Body of pancreas (tissue), 4 donors: ENCODE measurements around the gene CCDC110.

Experiments used
- CTCF ChIP-seq, 7 experiments: fragments of 450-650 bp in 4 of 7; fragments of 200-600 bp in 3 of 7; sonication (generic) in 3 of 7; IDR thresholded peaks; one replicate each; pipeline ENCODE4 v1.5.1; 2016 to 2019; ENCODE audit warnings: antibody characterized with exemption in 7 of 7
- POLR2A ChIP-seq, 3 donors: fragments of 450-650 bp; IDR thresholded peaks; one replicate each; pipeline ENCODE4 v1.6.1; 2016; ENCODE audit warnings: antibody characterized with exemption in 3 of 3, mild to moderate bottlenecking in 2 of 3

GRCh38 chr4:185441479-185441878 lies 30.1 kb downstream of the CCDC110 start:
- TF ChIP-seq CTCF (IDR thresholded peaks at IDR 0.05), result no peak
- no peak for TF ChIP-seq POLR2A (IDR thresholded peaks at IDR 0.05)
